HepG2 (cell line): Measurements from ENCODE around the gene PEPD. TPM values are rescaled to one million over a fixed set of nuclear protein-coding genes. Genes with fewer than 3 reads are reported as not detected.

Experiments
- ARID3A ChIP-seq: IDR thresholded peaks from 2 replicates; pipeline ENCODE4 v1.6.1; 2012; ENCODE audit warnings: low read depth, low read length, improper control_type of control experiment
- CENPT ChIP-seq: sonication (generic); formaldehyde crosslinking; IDR thresholded peaks from 2 replicates; pipeline ENCODE4 v1.8.0; 2022; ENCODE audit warnings: low read depth, mild to moderate bottlenecking, moderate library complexity, missing genetic modification reagents
- CHD4 ChIP-seq: fragments of 200-600 bp; sonication (generic); IDR thresholded peaks from 2 replicates; pipeline ENCODE4 v1.7.0; 2017; ENCODE audit warnings: mild to moderate bottlenecking, low read length, borderline replicate concordance
- ETV5 ChIP-seq: IDR thresholded peaks from 2 replicates; pipeline ENCODE4 v1.6.1; 2018; ENCODE audit warnings: missing biosample characterization, missing genetic modification reagents, inconsistent platforms, borderline replicate concordance
- KLF6 ChIP-seq: IDR thresholded peaks from 2 replicates; pipeline ENCODE4 v1.8.0; 2016; ENCODE audit warnings: missing biosample characterization, missing genetic modification reagents
- NFYB ChIP-seq: sonication (generic); formaldehyde crosslinking; IDR thresholded peaks from 2 replicates; pipeline ENCODE4 v1.4.0; 2020; ENCODE audit warnings: missing genetic modification reagents
- NR2F1 ChIP-seq, 2 experiments: fragments of 450-650 bp in 1 of 2; formaldehyde crosslinking in 1 of 2; IDR thresholded peaks; 2 replicates each; pipeline versions ENCODE4 v1.5.0 to v1.6.1; 2016 to 2020; ENCODE audit warnings: mild to moderate bottlenecking in 1 of 2, missing compliant biosample characterization in 1 of 2, missing genetic modification reagents in 1 of 2, moderate library complexity in 1 of 2
- POLR2AphosphoS5 ChIP-seq: IDR thresholded peaks from 2 replicates; pipeline ENCODE4 v1.6.1; 2012; ENCODE audit warnings: low read depth, low read length
- SIX1 ChIP-seq: sonication (generic); formaldehyde crosslinking; IDR thresholded peaks from 2 replicates; pipeline ENCODE4 v1.4.0; 2020; ENCODE audit warnings: missing genetic modification reagents, borderline replicate concordance
- XBP1 ChIP-seq: sonication (generic); formaldehyde crosslinking; IDR thresholded peaks from 2 replicates; pipeline ENCODE4 v1.5.0; 2020; ENCODE audit warnings: missing genetic modification reagents
- ZBTB14 ChIP-seq: sonication (generic); formaldehyde crosslinking; IDR thresholded peaks from 2 replicates; pipeline ENCODE4 v1.4.0; 2020; ENCODE audit warnings: missing genetic modification reagents
- ZFP82 ChIP-seq: sonication (generic); formaldehyde crosslinking; IDR thresholded peaks from 2 replicates; pipeline ENCODE4 v1.5.1; 2020; ENCODE audit warnings: mild to moderate bottlenecking, missing genetic modification reagents, borderline replicate concordance
- ZGPAT ChIP-seq: IDR thresholded peaks from 2 replicates; pipeline ENCODE4 v1.6.1; 2016; ENCODE audit warnings: mild to moderate bottlenecking
- ZKSCAN8 ChIP-seq: IDR thresholded peaks from 2 replicates; pipeline ENCODE4 v1.6.1; 2016; ENCODE audit warnings: borderline replicate concordance, missing genetic modification reagents, missing compliant biosample characterization
- ZMYM3 ChIP-seq: sonication (generic); formaldehyde crosslinking; IDR thresholded peaks from 2 replicates; pipeline ENCODE4 v1.5.1; 2020; ENCODE audit warnings: mild to moderate bottlenecking, missing genetic modification reagents
- ZNF263 ChIP-seq: sonication (generic); formaldehyde crosslinking; IDR thresholded peaks from 2 replicates; pipeline ENCODE4 v1.4.0; 2020; ENCODE audit warnings: missing genetic modification reagents
- ZNF30 ChIP-seq: sonication (generic); formaldehyde crosslinking; IDR thresholded peaks from 2 replicates; pipeline ENCODE4 v1.5.0; 2020; ENCODE audit warnings: mild to moderate bottlenecking, missing genetic modification reagents
- ZNF343 ChIP-seq: sonication (generic); formaldehyde crosslinking; IDR thresholded peaks from 2 replicates; pipeline ENCODE4 v1.4.0; 2020; ENCODE audit warnings: mild to moderate bottlenecking, missing genetic modification reagents
- ZNF460 ChIP-seq: sonication (generic); formaldehyde crosslinking; IDR thresholded peaks from 2 replicates; pipeline ENCODE4 v1.5.1; 2020; ENCODE audit warnings: missing genetic modification reagents, mild to moderate bottlenecking, borderline replicate concordance
- ZNF496 ChIP-seq: sonication (generic); formaldehyde crosslinking; IDR thresholded peaks from 2 replicates; pipeline ENCODE4 v1.8.1; 2023; ENCODE audit warnings: mild to moderate bottlenecking, moderate library complexity, missing genetic modification reagents; ENCODE audit not compliant: insufficient replicate concordance
- ZNF570 ChIP-seq: sonication (generic); formaldehyde crosslinking; IDR thresholded peaks from 2 replicates; pipeline ENCODE4 v1.4.0; 2020; ENCODE audit warnings: mild to moderate bottlenecking, missing genetic modification reagents, borderline replicate concordance
- ZNF766 ChIP-seq: sonication (generic); formaldehyde crosslinking; IDR thresholded peaks from 2 replicates; pipeline ENCODE4 v1.5.0; 2020; ENCODE audit warnings: missing genetic modification reagents, borderline replicate concordance
- ZNF772 ChIP-seq: sonication (generic); formaldehyde crosslinking; IDR thresholded peaks from 2 replicates; pipeline ENCODE4 v1.5.0; 2020; ENCODE audit warnings: mild to moderate bottlenecking, missing genetic modification reagents
- polyA plus RNA-seq, 8 experiments: library from polyadenylated mRNA; depleted of rRNA in 3 of 8; stranded (reverse) in 7 of 8; unstranded in 1 of 8; fragments of >200 nt; fragmentation: Illumina TruSeq in 4 of 8; extraction: Trizol in 4 of 8; gene quantifications; 2 replicates each; pipeline versions ENCODE4 v1.2.1 to v1.2.3, GENCODE V29; 2011 to 2016; ENCODE audit warnings: low read depth in 4 of 8, missing spikeins in 1 of 8, mixed read lengths in 1 of 8; ENCODE audit not compliant: insufficient read depth in 1 of 8
- total RNA-seq, 5 experiments: library from RNA; depleted of rRNA; stranded (reverse); fragments of >200 nt; fragmentation: Illumina TruSeq; extraction: Trizol; gene quantifications; 2 replicates each; pipeline ENCODE4 v1.2.3, GENCODE V29; 2016; ENCODE audit warnings: low read depth in 1 of 5
- TF ChIP-seq, protein P1 (sequence below): sonication (generic); formaldehyde crosslinking; IDR thresholded peaks from 2 replicates; pipeline ENCODE4 v1.5.1; 2020; ENCODE audit warnings: mild to moderate bottlenecking, moderate library complexity, missing genetic modification reagents

The PEPD gene
- total and polyA plus RNA-seq, 2 of the 13 experiments (the other 11 are each of a cell fraction or from before 2014, with no cell fraction given) = 60.7 to 75.1 TPM

DNA sequence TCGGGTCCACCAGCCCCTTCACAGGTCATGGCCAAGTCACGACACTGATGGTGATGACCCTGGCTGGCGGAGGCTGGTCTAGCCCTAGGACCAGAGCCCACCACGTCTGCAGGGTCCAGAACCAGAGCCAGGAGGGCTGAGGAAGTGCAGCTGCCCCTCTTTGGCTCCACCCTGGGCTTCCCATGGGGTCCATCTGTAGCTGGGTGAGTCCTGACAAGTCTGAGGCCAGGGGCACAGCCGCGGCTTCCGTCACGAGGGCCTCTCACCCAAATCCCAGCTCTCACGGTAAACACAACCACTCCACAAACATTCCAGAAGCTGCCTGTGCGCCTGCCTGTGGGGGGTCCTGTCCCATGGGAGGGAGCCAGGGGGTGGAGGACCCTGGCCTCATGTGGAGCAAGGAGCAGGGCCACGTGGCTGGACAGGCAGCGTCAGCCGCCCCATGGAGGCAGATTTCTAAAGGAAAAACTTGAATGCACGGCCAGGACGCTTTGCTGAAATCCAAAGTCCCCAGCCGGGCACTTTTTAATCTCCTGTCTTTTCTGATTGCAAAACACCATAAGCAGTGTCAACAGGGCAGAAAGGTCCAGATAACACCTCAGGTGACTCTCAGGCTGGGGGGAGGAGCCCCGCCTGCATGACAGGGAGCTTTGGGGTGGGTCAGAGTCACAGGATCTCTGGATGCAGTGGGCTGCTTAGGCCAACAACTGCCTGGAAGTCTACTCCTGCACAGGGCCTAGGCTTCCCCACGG, 118.2 kb downstream of the PEPD start (continued):
- no peak for TF ChIP-seq ZMYM3 (CRISPR knock-in tag)
- no peak; the same call in 1 of the 2 replicates for TF ChIP-seq ZNF343 (CRISPR knock-in tag)
- TF ChIP-seq ZNF30 (CRISPR knock-in tag) = peak; percentile 96
- peak; percentile 98 for TF ChIP-seq ZNF772 (CRISPR knock-in tag)
- TF ChIP-seq ZBTB14 = no peak
- TF ChIP-seq KLF6 (CRISPR knock-in tag) = peak; percentile 99
- TF ChIP-seq CENPT (CRISPR knock-in tag) = 0 out of 2 replicates have a peak, but pooled peaks have one; percentile 1
- TF ChIP-seq ARID3A = peak; percentile 75; the same call in 1 of the 2 replicates
- TF ChIP-seq ZNF570 (CRISPR knock-in tag) = peak; percentile 95
- peak; percentile 85; the same call in 1 of the 2 replicates for TF ChIP-seq ZFP82 (CRISPR knock-in tag)
- TF ChIP-seq ZNF460 (CRISPR knock-in tag) = peak; percentile 48; the same call in 1 of the 2 replicates
- TF ChIP-seq, protein P1, sequence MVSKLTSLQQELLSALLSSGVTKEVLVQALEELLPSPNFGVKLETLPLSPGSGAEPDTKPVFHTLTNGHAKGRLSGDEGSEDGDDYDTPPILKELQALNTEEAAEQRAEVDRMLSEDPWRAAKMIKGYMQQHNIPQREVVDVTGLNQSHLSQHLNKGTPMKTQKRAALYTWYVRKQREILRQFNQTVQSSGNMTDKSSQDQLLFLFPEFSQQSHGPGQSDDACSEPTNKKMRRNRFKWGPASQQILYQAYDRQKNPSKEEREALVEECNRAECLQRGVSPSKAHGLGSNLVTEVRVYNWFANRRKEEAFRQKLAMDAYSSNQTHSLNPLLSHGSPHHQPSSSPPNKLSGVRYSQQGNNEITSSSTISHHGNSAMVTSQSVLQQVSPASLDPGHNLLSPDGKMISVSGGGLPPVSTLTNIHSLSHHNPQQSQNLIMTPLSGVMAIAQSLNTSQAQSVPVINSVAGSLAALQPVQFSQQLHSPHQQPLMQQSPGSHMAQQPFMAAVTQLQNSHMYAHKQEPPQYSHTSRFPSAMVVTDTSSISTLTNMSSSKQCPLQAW (CRISPR knock-in tag) = peak; percentile 86
- TF ChIP-seq ZNF496 (CRISPR knock-in tag) = no peak
- TF ChIP-seq ETV5 = peak; percentile 79; the same call in 1 of the 2 replicates
- TF ChIP-seq CHD4 = no peak
- TF ChIP-seq ZKSCAN8 (CRISPR knock-in tag) = peak; percentile 84
- peak; percentile 64; the same call in 1 of the 2 replicates for TF ChIP-seq SIX1
- peak; percentile 99 for TF ChIP-seq ZNF766 (CRISPR knock-in tag)
- TF ChIP-seq ZGPAT (CRISPR knock-in tag) = peak; percentile 97
- 0 out of 2 replicates have a peak, but pooled peaks have one; percentile 14 for TF ChIP-seq POLR2AphosphoS5
- TF ChIP-seq ZNF263 (CRISPR knock-in tag) = peak; percentile 92
- peak; percentile 78 to 82 for TF ChIP-seq NR2F1 (CRISPR knock-in tag; IDR thresholded peaks at IDR 0.05)
- 0 out of 2 replicates have a peak, but pooled peaks have one; percentile 17 for TF ChIP-seq NFYB (CRISPR knock-in tag)
- peak; percentile 95 for TF ChIP-seq XBP1 (CRISPR knock-in tag)
